BJ (cell line): Measurements from ENCODE around the gene LRRC43. TPM values are rescaled to one million over a fixed set of nuclear protein-coding genes. Genes with fewer than 3 reads are reported as not detected.
A peak's percentile ranks its signal among the peaks of the same experiment; 100 is the strongest.

Source experiments
- CTCF ChIA-PET: fragments of 350-600 bp; formaldehyde crosslinking; extraction: SDS; loops from one replicate; lab custom pipeline; 2021; ENCODE audit warnings: antibody characterized with exemption, inconsistent platforms; lab: Yijun Ruan, JAX
- POLR2A ChIA-PET: fragments of 300-600 bp; sonication (Branson Sonifier 250); formaldehyde crosslinking; extraction: SDS; loops from one replicate; lab custom pipeline; 2021; ENCODE audit warnings: antibody characterized with exemption; lab: Charles Lee
- DNase-seq: peaks from one replicate; pipeline ENCODE4 v3.0.0-alpha.2; 2011; ENCODE audit warnings: low read depth
- H3K27me3 ChIP-seq: 2 replicates; pipeline ENCODE4 v1.6.0; 2011; ENCODE audit warnings: low read length; ENCODE audit not compliant: control insufficient read depth, insufficient read depth
- H3K36me3 ChIP-seq: 2 replicates; pipeline ENCODE4 v1.5.1; 2011; ENCODE audit warnings: low read length; ENCODE audit not compliant: control insufficient read depth, insufficient read depth
- H3K4me3 ChIP-seq: 2 replicates; pipeline ENCODE4 v1.5.1; 2011; ENCODE audit warnings: low read depth, mild to moderate bottlenecking, control low read depth, low read length
- CTCF ChIP-seq: IDR thresholded peaks from 2 replicates; pipeline ENCODE4 v1.5.1; 2011; ENCODE audit warnings: low read depth, mild to moderate bottlenecking, control low read depth, inconsistent platforms, low read length, moderate library complexity; ENCODE audit not compliant: insufficient read depth
- polyA plus RNA-seq: library from polyadenylated mRNA; depleted of rRNA; stranded (reverse); fragments of >200 nt; gene quantifications from 2 replicates; pipeline ENCODE4 v1.2.3, GENCODE V29; 2011

LRRC43 gene
- polyA plus RNA-seq, 1 experiment, result 1.6 TPM

- POLR2A ChIA-PET, result no interaction called here
- DNase-seq, result no peak
- TF ChIP-seq CTCF, result no peak
- peak within 1 kb of the TSS; percentile 52 for H3K4me3 ChIP-seq
- H3K27me3 ChIP-seq, result peaks cover 10% of the 10 kb centered on the region
- peaks cover 13% of the 10 kb centered on the region for H3K36me3 ChIP-seq
- CTCF ChIA-PET, result interaction anchor here (0.5 kb wide), 1 partner anchor 881 kb away, joined by 3 read pairs; no protein-coding TSS in a partner anchor
Measured at GRCh38 chr12:122203301-122204166, 20.6 kb downstream of the LRRC43 start, which contains the start of gene B3GNT4. TSS of gene B3GNT4 (plus strand) at chr12:122203709. CDS start at chr12:122204619, 910 bp downstream.

GRCh38 chr12:122204167-122205052 is 21.5 kb downstream of the LRRC43 start:
- peaks cover 10% of the 10 kb centered on the region for H3K27me3 ChIP-seq
- TF ChIP-seq CTCF, result no peak
- peak overlapping the region; percentile 52 for H3K4me3 ChIP-seq
- ChIA-PET POLR2A (no interaction called here), CTCF (no interaction called here)
- no peak for DNase-seq
- peaks cover 14% of the 10 kb centered on the region for H3K36me3 ChIP-seq

- H3K4me3 ChIP-seq, result no peak overlapping the region
- no peak for DNase-seq
- no peak for TF ChIP-seq CTCF
- H3K27me3 ChIP-seq, result peaks cover 10% of the 10 kb centered on the region
- CTCF ChIA-PET, result no interaction called here
- peaks cover 15% of the 10 kb centered on the region for H3K36me3 ChIP-seq
- POLR2A ChIA-PET, result no interaction called here
Measured at GRCh38 chr12:122205053-122205925, 22.4 kb downstream of the LRRC43 start.

GRCh38 chr12:122206111-122206881 is 23.4 kb downstream of the LRRC43 start:
- no peak for DNase-seq
- H3K27me3 ChIP-seq, result peaks cover 10% of the 10 kb centered on the region
- POLR2A ChIA-PET, result no interaction called here
- CTCF ChIA-PET, result no interaction called here
- H3K36me3 ChIP-seq, result peaks cover 16% of the 10 kb centered on the region
- H3K4me3 ChIP-seq, result no peak overlapping the region
- TF ChIP-seq CTCF, result no peak
